H9 (cell line): ENCODE results near the gene SRRM3. TPM values are rescaled to one million over a fixed set of nuclear protein-coding genes. Genes with fewer than 3 reads are reported as not detected.
A peak's percentile ranks its signal among the peaks of the same experiment; 100 is the strongest.

Experiments used
- DNase-seq: peaks from one replicate; pipeline ENCODE4 v3.0.0-alpha.2; 2017
- H2AFZ ChIP-seq: one replicate; pipeline ENCODE4 v1.6.1; 2013; ENCODE audit warnings: mild to moderate bottlenecking, low read length, control low read depth, moderate library complexity
- H2AK5ac ChIP-seq: 2 replicates; pipeline ENCODE4 v1.6.1; 2013; ENCODE audit warnings: low read length, control low read depth, mixed read lengths; ENCODE audit not compliant: insufficient read length
- H2BK120ac ChIP-seq: one replicate; pipeline ENCODE4 v1.6.1; 2013; ENCODE audit warnings: low read depth, mild to moderate bottlenecking, low read length, control low read depth, inconsistent platforms; ENCODE audit not compliant: poor library complexity, severe bottlenecking
- H2BK12ac ChIP-seq: 2 replicates; pipeline ENCODE4 v1.6.1; 2013; ENCODE audit warnings: low read length, control low read depth, mixed read lengths, low read depth; ENCODE audit not compliant: insufficient read length
- H2BK15ac ChIP-seq: 2 replicates; pipeline ENCODE4 v1.6.1; 2013; ENCODE audit warnings: low read depth, low read length, control low read depth
- H2BK20ac ChIP-seq: one replicate; pipeline ENCODE4 v1.6.1; 2013; ENCODE audit warnings: low read depth, mild to moderate bottlenecking, low read length, control low read depth, inconsistent platforms; ENCODE audit not compliant: poor library complexity, severe bottlenecking
- H2BK5ac ChIP-seq: 2 replicates; pipeline ENCODE4 v1.6.1; 2013; ENCODE audit warnings: low read length, control low read depth, mixed read lengths; ENCODE audit not compliant: insufficient read length
- H3K14ac ChIP-seq: 2 replicates; pipeline ENCODE4 v1.6.1; 2013; ENCODE audit warnings: low read length, control low read depth; ENCODE audit not compliant: insufficient read depth
- H3K18ac ChIP-seq: 2 replicates; pipeline ENCODE4 v1.6.1; 2013; ENCODE audit warnings: low read depth, mild to moderate bottlenecking, mixed read lengths, low read length, control low read depth; ENCODE audit not compliant: insufficient read length
- H3K23ac ChIP-seq: 2 replicates; pipeline ENCODE4 v1.6.1; 2013; ENCODE audit warnings: low read length, control low read depth, mixed read lengths, low read depth; ENCODE audit not compliant: insufficient read length
- H3K23me2 ChIP-seq: 2 replicates; pipeline ENCODE4 v1.6.1; 2013; ENCODE audit warnings: low read depth, mild to moderate bottlenecking, mixed read lengths, low read length, control low read depth; ENCODE audit not compliant: insufficient read length, poor library complexity, severe bottlenecking
- H3K27ac ChIP-seq: 2 replicates; pipeline ENCODE4 v1.5.1; 2013; ENCODE audit warnings: low read length, control low read depth, mixed read lengths, low read depth; ENCODE audit not compliant: insufficient read length
- H3K27me3 ChIP-seq: 2 replicates; pipeline ENCODE4 v1.6.1; 2013; ENCODE audit warnings: low read length, control low read depth, inconsistent platforms; ENCODE audit not compliant: insufficient read depth
- H3K4ac ChIP-seq: 2 replicates; pipeline ENCODE4 v1.6.1; 2013; ENCODE audit warnings: low read depth, mild to moderate bottlenecking, control low read depth, inconsistent platforms, low read length, moderate library complexity
- H3K4me1 ChIP-seq: 2 replicates; pipeline ENCODE4 v1.6.1; 2013; ENCODE audit warnings: low read length, control low read depth, inconsistent platforms; ENCODE audit not compliant: insufficient read depth
- H3K4me2 ChIP-seq: 2 replicates; pipeline ENCODE4 v1.6.1; 2013; ENCODE audit warnings: low read length, control low read depth, mixed read lengths; ENCODE audit not compliant: insufficient read length, insufficient read depth
- H3K56ac ChIP-seq: 2 replicates; pipeline ENCODE4 v1.6.1; 2013; ENCODE audit warnings: low read depth, mild to moderate bottlenecking, mixed read lengths, low read length, control low read depth; ENCODE audit not compliant: insufficient read length
- H3K79me1 ChIP-seq: 2 replicates; pipeline ENCODE4 v1.6.1; 2013; ENCODE audit warnings: low read depth, mild to moderate bottlenecking, moderate library complexity, low read length, control low read depth, inconsistent platforms; ENCODE audit not compliant: insufficient read depth, poor library complexity, severe bottlenecking
- H3K79me2 ChIP-seq: 2 replicates; pipeline ENCODE4 v1.6.1; 2013; ENCODE audit warnings: low read length, control low read depth, inconsistent platforms; ENCODE audit not compliant: insufficient read depth
- H3K9ac ChIP-seq: 2 replicates; pipeline ENCODE4 v1.6.1; 2013; ENCODE audit warnings: low read length, control low read depth, mixed read lengths; ENCODE audit not compliant: insufficient read length; ENCODE audit errors: extremely low read depth
- H3K9me3 ChIP-seq: one replicate; pipeline ENCODE4 v1.6.1; 2013; ENCODE audit warnings: low read depth, low read length, inconsistent platforms; ENCODE audit not compliant: control insufficient read depth
- H3T11ph ChIP-seq: one replicate; pipeline ENCODE4 v1.6.1; 2013; ENCODE audit warnings: mild to moderate bottlenecking, low read length, control low read depth, inconsistent platforms
- H4K20me1 ChIP-seq: one replicate; pipeline ENCODE4 v1.6.1; 2013; ENCODE audit not compliant: control insufficient read depth, insufficient read length, insufficient read depth
- H4K5ac ChIP-seq: 2 replicates; pipeline ENCODE4 v1.6.1; 2013; ENCODE audit warnings: low read depth, mild to moderate bottlenecking, mixed read lengths, low read length, control low read depth; ENCODE audit not compliant: insufficient read length
- H4K8ac ChIP-seq: replicated peaks from 2 replicates; pipeline ENCODE4 v1.6.1; 2013; ENCODE audit warnings: low read length, control low read depth, mixed read lengths, low read depth; ENCODE audit not compliant: insufficient read length
- H4K91ac ChIP-seq: 2 replicates; pipeline ENCODE4 v1.6.1; 2013; ENCODE audit warnings: low read depth, mild to moderate bottlenecking, moderate library complexity, mixed read lengths, low read length, control low read depth; ENCODE audit not compliant: insufficient read length
- H3K27ac Mint-ChIP-seq, 3 experiments: 2 replicates in 2 of 3; 3 replicates in 1 of 3; pipeline ENCODE4 v1.8.0; 2020 to 2021; ENCODE audit warnings: mixed read lengths in 3 of 3, mild to moderate bottlenecking in 1 of 3, moderate library complexity in 1 of 3
- H3K27me3 Mint-ChIP-seq: 2 replicates; pipeline ENCODE4 v1.8.0; 2021; ENCODE audit warnings: low read depth, mild to moderate bottlenecking, moderate library complexity, mixed read lengths
- H3K36me3 Mint-ChIP-seq, 3 experiments: 2 replicates in 2 of 3; 3 replicates in 1 of 3; pipeline ENCODE4 v1.8.0; 2020 to 2021; ENCODE audit warnings: low read depth in 3 of 3, mixed read lengths in 3 of 3; ENCODE audit not compliant: insufficient read depth in 1 of 3
- H3K4me1 Mint-ChIP-seq, 2 experiments: 2 replicates each; pipeline ENCODE4 v1.8.0; 2020; ENCODE audit warnings: mixed read lengths in 2 of 2
- H3K4me3 Mint-ChIP-seq, 2 experiments: 2 replicates in 1 of 2; 3 replicates in 1 of 2; pipeline ENCODE4 v1.8.0; 2020 to 2021; ENCODE audit warnings: mild to moderate bottlenecking in 2 of 2, mixed read lengths in 2 of 2, moderate library complexity in 1 of 2
- H3K9me3 Mint-ChIP-seq, 2 experiments: 2 replicates in 1 of 2; 3 replicates in 1 of 2; pipeline ENCODE4 v1.8.0; 2020; ENCODE audit warnings: mild to moderate bottlenecking in 2 of 2, mixed read lengths in 2 of 2, moderate library complexity in 1 of 2
- CTCF ChIP-seq: fragments of 200-600 bp; sonication (generic); conservative IDR thresholded peaks from 3 replicates; pipeline ENCODE4 v1.8.0; 2021; ENCODE audit warnings: antibody characterized with exemption, mild to moderate bottlenecking
- WGBS: extraction: QIAGEN DNeasy Blood & Tissue Kit; methylation state at CpG from one replicate; pipeline ENCODE4 v1.1.7; 2013; ENCODE audit warnings: missing lambda C conversion rate, low lambda C conversion rate, mixed read lengths; ENCODE audit not compliant: insufficient read length; ENCODE audit errors: extremely low coverage; 5-methylcytosine and 5-hydroxymethylcytosine counted together
- total RNA-seq: library from RNA; stranded (reverse); gene quantifications from 2 replicates; pipeline ENCODE4 v1.2.1, GENCODE V29; 2021

The SRRM3 gene
- total RNA-seq, 1 experiment from 2014 or later, result 11.0 TPM

GRCh38 chr7:76265299-76265698 lies 63.6 kb downstream of the SRRM3 start:
- Histone ChIP-seq H3K23me2 (peaks cover 9% of the 10 kb centered on the region), H2AK5ac (no peak overlapping the region), H2BK12ac (no peak overlapping the region), H3K14ac (no peak overlapping the region), H3K9me3 (no peaks in the 10 kb centered on the region), H3K56ac (no peak overlapping the region), H2BK15ac (no peak overlapping the region), H4K8ac (no peak overlapping the region), H3K4ac (no peak overlapping the region), H3K4me1 (peaks cover 13% of the 10 kb centered on the region; the same call in 1 of the 2 replicates), H4K5ac (no peak overlapping the region), H3T11ph (no peak overlapping the region), H4K91ac (no peak overlapping the region), H2AFZ (no peak overlapping the region), H2BK5ac (no peak overlapping the region), H3K27me3 (no peaks in the 10 kb centered on the region), H2BK20ac (no peak overlapping the region), H3K4me2 (no peak overlapping the region), H3K79me1 (no peaks in the 10 kb centered on the region), H3K27ac (no peak overlapping the region), H4K20me1 (no peaks in the 10 kb centered on the region), H2BK120ac (no peak overlapping the region), H3K79me2 (no peaks in the 10 kb centered on the region), H3K18ac (no peak overlapping the region), H3K9ac (no peak overlapping the region), H3K23ac (no peak overlapping the region)
- Mint-ChIP-seq H3K4me1 (peaks cover 45 to 49% of the 10 kb centered on the region in 2 experiments), H3K36me3 (no peaks in the 10 kb centered on the region), H3K27me3 (peaks cover 22% of the 10 kb centered on the region), H3K9me3 (no peaks in the 10 kb centered on the region), H3K27ac (no peak overlapping the region), H3K4me3 (peak overlapping the region in 1 of 2 experiments; percentile 35; a peak in 1 of 5 replicates)
- WGBS, result no CpG with 5 or more reads among the region's 7 CpGs
- DNase-seq, result no peak
- TF ChIP-seq CTCF, result no peak
